Left ventricle myocardium inferior (tissue), 1 donor: Measurements from ENCODE around the gene GMCL1. TPM values are rescaled to one million over a fixed set of nuclear protein-coding genes. Genes with fewer than 3 reads are reported as not detected.
"Not testable (repeated sequence)": the region's sequence is repeated elsewhere in the genome, so short reads cannot be mapped to it uniquely, and the experiment has no call there.

Experiments used
- DNase-seq: peaks from one replicate; pipeline ENCODE4 v3.0.0-alpha.2; 2020
- H3K27ac ChIP-seq: fragments of 200-600 bp; replicated peaks from 2 replicates; pipeline ENCODE4 v1.8.0; 2021
- H3K27me3 ChIP-seq: fragments of 200-600 bp; 2 replicates; pipeline ENCODE4 v1.8.0; 2021; ENCODE audit warnings: low read depth
- H3K36me3 ChIP-seq: fragments of 200-600 bp; 2 replicates; pipeline ENCODE4 v1.8.0; 2021
- H3K4me1 ChIP-seq: fragments of 200-600 bp; 2 replicates; pipeline ENCODE4 v1.8.0; 2021
- H3K4me3 ChIP-seq: fragments of 200-600 bp; 2 replicates; pipeline ENCODE4 v1.8.0; 2021; ENCODE audit warnings: mild to moderate bottlenecking, moderate library complexity
- H3K9me3 ChIP-seq: fragments of 200-600 bp; replicated peaks from 2 replicates; pipeline ENCODE4 v1.8.0; 2021
- CTCF ChIP-seq: fragments of 200-600 bp; IDR thresholded peaks from 2 replicates; pipeline ENCODE4 v1.8.0; 2021; ENCODE audit warnings: antibody characterized with exemption, mild to moderate bottlenecking, borderline replicate concordance
- intact Hi-C: fragments of 100-400 bp; cut with micrococcal nuclease; formaldehyde crosslinking; loops from one replicate; pipeline ENCODE4 v1.11.0; 2022
- total RNA-seq: library from RNA; stranded (reverse); fragmentation: NEBNext Ultra II Directional; extraction: Animal tissue kit (Norgen Biotek cat#: 25700); gene quantifications from one replicate; pipeline ENCODE4 v1.2.1, GENCODE V29; 2021
- donor health status: DM: no; HTN: yes; CAD: no; lungs with severe emphysema.

GMCL1 gene
- total RNA-seq, 1 donor from 2014 or later: 5.3 TPM

- peaks cover 19% of the 10 kb centered on the region for H3K4me1 ChIP-seq
- H3K9me3 ChIP-seq: no peaks in the 10 kb centered on the region
- no peaks in the 10 kb centered on the region for H3K27me3 ChIP-seq
- peak; percentile 20 for DNase-seq
- no peak overlapping the region for H3K27ac ChIP-seq
- no peak overlapping the region for H3K4me3 ChIP-seq
- peak; percentile 96 for TF ChIP-seq CTCF
- intact Hi-C loops: loop anchor here (2.0 kb wide), 1 partner anchor 92 kb away; no protein-coding TSS in a partner anchor
- H3K36me3 ChIP-seq: peaks cover 36% of the 10 kb centered on the region
These were observed 12.4 kb upstream of the GMCL1 start for GRCh38 chr2:69816923-69817542.

- no peak for TF ChIP-seq CTCF
- H3K9me3 ChIP-seq: no peaks in the 10 kb centered on the region
- no peak for DNase-seq
- H3K4me3 ChIP-seq: no peak overlapping the region
- H3K27me3 ChIP-seq: no peaks in the 10 kb centered on the region
- H3K4me1 ChIP-seq: peaks cover 19% of the 10 kb centered on the region
- intact Hi-C loops: loop anchor here (2.0 kb wide), 1 partner anchor 93 kb away; no protein-coding TSS in a partner anchor
- no peak overlapping the region for H3K27ac ChIP-seq
- H3K36me3 ChIP-seq: peaks cover 27% of the 10 kb centered on the region
These were observed 11.5 kb upstream of the GMCL1 start for GRCh38 chr2:69817729-69818501.

- H3K27ac ChIP-seq: no peak overlapping the region
- no peak for DNase-seq
- intact Hi-C loops: no loop called here
These were observed 1.5 kb upstream of the GMCL1 start for GRCh38 chr2:69827796-69828540.

GRCh38 chr2:69828938-69829255, 563 bp upstream of the GMCL1 start:
- H3K27ac ChIP-seq: peak overlapping the region; percentile 93
- peaks cover 43% of the 10 kb centered on the region for H3K4me1 ChIP-seq
- no peak for TF ChIP-seq CTCF
- H3K36me3 ChIP-seq: no peaks in the 10 kb centered on the region
- H3K4me3 ChIP-seq: peak overlapping the region; percentile 91
- DNase-seq: no peak
- H3K27me3 ChIP-seq: no peaks in the 10 kb centered on the region
- H3K9me3 ChIP-seq: no peaks in the 10 kb centered on the region
- intact Hi-C loops: no loop called here

More at GRCh38 chr2:69827796-69828540, 1.5 kb upstream of the GMCL1 start:
- H3K36me3 ChIP-seq: no peaks in the 10 kb centered on the region
- H3K4me3 ChIP-seq: no peak overlapping the region
- TF ChIP-seq CTCF: no peak
- H3K4me1 ChIP-seq: peaks cover 43% of the 10 kb centered on the region
- no peaks in the 10 kb centered on the region for H3K9me3 ChIP-seq
- H3K27me3 ChIP-seq: no peaks in the 10 kb centered on the region

- peaks cover 43% of the 10 kb centered on the region for H3K4me1 ChIP-seq
- no peaks in the 10 kb centered on the region for H3K27me3 ChIP-seq
- H3K9me3 ChIP-seq: no peaks in the 10 kb centered on the region
- intact Hi-C loops: no loop called here
- H3K4me3 ChIP-seq: peak overlapping the region; percentile 91
- no peak for TF ChIP-seq CTCF
- H3K27ac ChIP-seq: peak overlapping the region; percentile 93
- peak; percentile 16 for DNase-seq
- no peaks in the 10 kb centered on the region for H3K36me3 ChIP-seq
These were observed 815 bp downstream of the GMCL1 start for GRCh38 chr2:69830045-69830905.

GRCh38 chr2:69830906-69831241, 1.4 kb downstream of the GMCL1 start:
- H3K9me3 ChIP-seq, H3K36me3 ChIP-seq, DNase-seq, H3K27ac ChIP-seq, H3K27me3 ChIP-seq, intact Hi-C loops: not testable (repeated sequence)
- Histone ChIP-seq H3K4me1 (peaks cover 44% of the 10 kb centered on the region), H3K4me3 (peak overlapping the region; percentile 91)
